ENCODE data around the gene CHAC2. TPM values are rescaled to one million over a fixed set of nuclear protein-coding genes. Genes with fewer than 3 reads are reported as not detected.
"Not testable (repeated sequence)": the region's sequence is repeated elsewhere in the genome, so short reads cannot be mapped to it uniquely, and the experiment has no call there.

Gene CHAC2
- total RNA-seq, 1 experiment from 2014 or later, result 21.3 TPM

GRCh38 chr2:53757206-53757605, 10.4 kb upstream of the CHAC2 start:
- H4K20me1 ChIP-seq (ENCODE audit: insufficient read depth, low read depth, low read length); H3K9ac ChIP-seq (ENCODE audit: low read length); H2AFZ ChIP-seq (ENCODE audit: low read length); H3K27me3 ChIP-seq (ENCODE audit: low read length); H3K36me3 ChIP-seq (ENCODE audit: insufficient read depth, low read length); H3K27ac ChIP-seq (ENCODE audit: low read length); H3K4me3 ChIP-seq (ENCODE audit: low read length); H3K9me3 ChIP-seq (ENCODE audit: low read length); H3K9me2 ChIP-seq (replicated peaks; ENCODE audit: insufficient read depth, low read length); DNase-seq; H3K4me2 ChIP-seq (ENCODE audit: low read depth, low read length, poor library complexity, severe bottlenecking); H3K4me1 ChIP-seq (ENCODE audit: low read length): not testable (repeated sequence)
- peaks cover 13% of the 10 kb centered on the region for H3K79me2 ChIP-seq (ENCODE audit: low read length)

DNA sequence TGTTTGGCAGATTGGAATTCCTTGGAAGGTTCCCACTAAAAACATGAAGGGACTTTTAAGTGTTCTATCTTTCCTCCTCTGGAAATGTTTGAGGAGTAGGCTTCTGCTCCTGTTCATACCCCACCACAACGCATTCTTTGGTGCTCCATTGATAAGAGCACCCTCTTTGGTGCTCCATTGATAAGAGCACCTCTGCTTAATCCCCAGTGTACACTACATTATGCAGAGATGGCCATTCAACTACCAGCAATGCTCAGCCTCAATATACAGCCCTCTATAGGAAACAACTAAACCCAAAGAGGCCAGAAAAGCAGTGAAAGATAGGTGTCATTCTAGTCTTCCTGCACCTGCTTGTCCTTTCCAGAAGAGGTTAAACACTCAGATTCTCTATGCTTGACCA, 1.8 kb upstream of the CHAC2 start:
- Histone ChIP-seq H2AFZ (ENCODE audit: low read length) (no peak overlapping the region), H3K36me3 (ENCODE audit: insufficient read depth, low read length) (peaks cover 38% of the 10 kb centered on the region), H3K4me3 (ENCODE audit: low read length) (no peak overlapping the region), H3K4me1 (ENCODE audit: low read length) (peaks cover 35% of the 10 kb centered on the region), H4K20me1 (ENCODE audit: insufficient read depth, low read depth, low read length) (no peaks in the 10 kb centered on the region), H3K27me3 (ENCODE audit: low read length) (no peaks in the 10 kb centered on the region), H3K27ac (ENCODE audit: low read length) (0 out of 2 replicates have a peak overlapping the region, but pooled peaks have one; percentile 91), H3K9me2 (replicated peaks; ENCODE audit: insufficient read depth, low read length) (no peaks in the 10 kb centered on the region), H3K9me3 (ENCODE audit: low read length) (no peaks in the 10 kb centered on the region), H3K79me2 (ENCODE audit: low read length) (peaks cover 78% of the 10 kb centered on the region), H3K4me2 (ENCODE audit: low read depth, low read length, poor library complexity, severe bottlenecking) (no peak overlapping the region), H3K9ac (ENCODE audit: low read length) (no peak overlapping the region)
- DNase-seq, result no peak

DNA sequence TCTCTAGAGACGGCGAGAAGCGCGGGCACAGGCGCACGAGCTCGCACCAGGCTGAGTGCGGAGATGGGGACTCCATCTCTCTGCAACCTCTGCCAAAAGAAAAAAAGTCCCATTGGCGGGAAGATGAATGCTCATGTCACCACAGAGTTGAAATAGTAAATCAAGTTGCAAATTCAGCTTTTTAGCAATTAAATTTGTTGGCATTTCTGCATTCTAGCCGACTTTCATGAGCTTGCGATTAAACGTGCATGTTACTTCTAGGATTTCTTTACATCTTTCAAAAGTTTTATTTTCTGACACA, 588 bp downstream of the CHAC2 start:
- H3K79me2 ChIP-seq (ENCODE audit: low read length), result peaks cover 91% of the 10 kb centered on the region
- peak overlapping the region; percentile 96 for H3K9ac ChIP-seq (ENCODE audit: low read length)
- H3K4me3 ChIP-seq (ENCODE audit: low read length), result peak overlapping the region; percentile 97
- peaks cover 31% of the 10 kb centered on the region for H3K36me3 ChIP-seq (ENCODE audit: insufficient read depth, low read length)
- H3K9me3 ChIP-seq (ENCODE audit: low read length), result no peaks in the 10 kb centered on the region
- H4K20me1 ChIP-seq (ENCODE audit: insufficient read depth, low read depth, low read length), result no peaks in the 10 kb centered on the region
- peak overlapping the region; percentile 97 for H3K4me2 ChIP-seq (ENCODE audit: low read depth, low read length, poor library complexity, severe bottlenecking)
- peak overlapping the region; percentile 91 for H3K27ac ChIP-seq (ENCODE audit: low read length)
- no peaks in the 10 kb centered on the region for H3K9me2 ChIP-seq (replicated peaks; ENCODE audit: insufficient read depth, low read length)
- H3K4me1 ChIP-seq (ENCODE audit: low read length), result peaks cover 38% of the 10 kb centered on the region
- no peak overlapping the region; the same call in 1 of the 2 replicates for H2AFZ ChIP-seq (ENCODE audit: low read length)
- DNase-seq, result peak; percentile 92
- no peaks in the 10 kb centered on the region for H3K27me3 ChIP-seq (ENCODE audit: low read length)

GRCh38 chr2:53769318-53769945, 1.8 kb downstream of the CHAC2 start:
- Histone ChIP-seq H3K9me3 (ENCODE audit: low read length) (no peaks in the 10 kb centered on the region), H3K4me1 (ENCODE audit: low read length) (peaks cover 38% of the 10 kb centered on the region), H3K36me3 (ENCODE audit: insufficient read depth, low read length) (peaks cover 23% of the 10 kb centered on the region; the same call in 1 of the 2 replicates), H3K79me2 (ENCODE audit: low read length) (peaks cover 92% of the 10 kb centered on the region), H2AFZ (ENCODE audit: low read length) (no peak overlapping the region), H4K20me1 (ENCODE audit: insufficient read depth, low read depth, low read length) (no peaks in the 10 kb centered on the region), H3K4me2 (ENCODE audit: low read depth, low read length, poor library complexity, severe bottlenecking) (peak overlapping the region; percentile 97), H3K27ac (ENCODE audit: low read length) (peak overlapping the region; percentile 91), H3K9me2 (replicated peaks; ENCODE audit: insufficient read depth, low read length) (no peaks in the 10 kb centered on the region), H3K4me3 (ENCODE audit: low read length) (peak overlapping the region; percentile 97), H3K27me3 (ENCODE audit: low read length) (no peaks in the 10 kb centered on the region), H3K9ac (ENCODE audit: low read length) (peak overlapping the region; percentile 96; the same call in 1 of the 2 replicates)
- DNase-seq, result no peak

DNA sequence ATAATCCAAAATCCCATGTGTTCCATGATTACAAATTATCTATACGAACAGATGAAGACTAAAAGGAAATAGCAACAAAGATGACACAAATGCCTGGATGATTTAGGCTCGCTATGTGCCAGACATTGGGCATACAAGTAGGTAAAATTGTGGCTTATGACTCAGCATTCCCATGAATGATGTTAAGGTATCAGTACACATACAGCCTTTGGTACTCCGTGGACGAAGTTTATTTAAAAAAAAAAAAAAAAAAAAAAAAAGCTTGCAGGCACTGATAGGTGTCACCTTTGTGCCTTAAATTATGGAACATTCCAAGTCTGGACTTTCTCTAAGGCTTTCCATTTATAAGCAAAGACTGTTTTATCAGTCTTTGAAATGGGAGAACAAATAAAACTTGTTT, 2.7 kb downstream of the CHAC2 start:
- H3K9me3 ChIP-seq (ENCODE audit: low read length), result no peaks in the 10 kb centered on the region
- no peaks in the 10 kb centered on the region for H3K9me2 ChIP-seq (replicated peaks; ENCODE audit: insufficient read depth, low read length)
- no peak for DNase-seq
- H3K9ac ChIP-seq (ENCODE audit: low read length), result no peak overlapping the region
- peak overlapping the region; percentile 97 for H3K4me2 ChIP-seq (ENCODE audit: low read depth, low read length, poor library complexity, severe bottlenecking)
- H2AFZ ChIP-seq (ENCODE audit: low read length), result no peak overlapping the region
- no peaks in the 10 kb centered on the region for H3K27me3 ChIP-seq (ENCODE audit: low read length)
- H3K79me2 ChIP-seq (ENCODE audit: low read length), result peaks cover 97% of the 10 kb centered on the region
- peaks cover 44% of the 10 kb centered on the region for H3K4me1 ChIP-seq (ENCODE audit: low read length)
- no peaks in the 10 kb centered on the region for H4K20me1 ChIP-seq (ENCODE audit: insufficient read depth, low read depth, low read length)
- no peak overlapping the region for H3K4me3 ChIP-seq (ENCODE audit: low read length)
- H3K27ac ChIP-seq (ENCODE audit: low read length), result no peak overlapping the region; the same call in 1 of the 2 replicates
- H3K36me3 ChIP-seq (ENCODE audit: insufficient read depth, low read length), result peaks cover 26% of the 10 kb centered on the region; the same call in 1 of the 2 replicates

GRCh38 chr2:53777134-53777533, 9.5 kb downstream of the CHAC2 start:
- H3K4me1 ChIP-seq (ENCODE audit: low read length), result peaks cover 16% of the 10 kb centered on the region
- no peak overlapping the region for H3K4me2 ChIP-seq (ENCODE audit: low read depth, low read length, poor library complexity, severe bottlenecking)
- H3K27me3 ChIP-seq (ENCODE audit: low read length), result no peaks in the 10 kb centered on the region
- no peak overlapping the region for H3K4me3 ChIP-seq (ENCODE audit: low read length)
- H4K20me1 ChIP-seq (ENCODE audit: insufficient read depth, low read depth, low read length), result no peaks in the 10 kb centered on the region
- no peak overlapping the region for H2AFZ ChIP-seq (ENCODE audit: low read length)
- peaks cover 98% of the 10 kb centered on the region for H3K79me2 ChIP-seq (ENCODE audit: low read length)
- no peaks in the 10 kb centered on the region for H3K9me3 ChIP-seq (ENCODE audit: low read length)
- H3K36me3 ChIP-seq (ENCODE audit: insufficient read depth, low read length), result peaks cover 45% of the 10 kb centered on the region
- H3K9ac ChIP-seq (ENCODE audit: low read length), result no peak overlapping the region
- no peaks in the 10 kb centered on the region for H3K9me2 ChIP-seq (replicated peaks; ENCODE audit: insufficient read depth, low read length)
- DNase-seq, result no peak
- peak overlapping the region; percentile 46 for H3K27ac ChIP-seq (ENCODE audit: low read length)

DNA sequence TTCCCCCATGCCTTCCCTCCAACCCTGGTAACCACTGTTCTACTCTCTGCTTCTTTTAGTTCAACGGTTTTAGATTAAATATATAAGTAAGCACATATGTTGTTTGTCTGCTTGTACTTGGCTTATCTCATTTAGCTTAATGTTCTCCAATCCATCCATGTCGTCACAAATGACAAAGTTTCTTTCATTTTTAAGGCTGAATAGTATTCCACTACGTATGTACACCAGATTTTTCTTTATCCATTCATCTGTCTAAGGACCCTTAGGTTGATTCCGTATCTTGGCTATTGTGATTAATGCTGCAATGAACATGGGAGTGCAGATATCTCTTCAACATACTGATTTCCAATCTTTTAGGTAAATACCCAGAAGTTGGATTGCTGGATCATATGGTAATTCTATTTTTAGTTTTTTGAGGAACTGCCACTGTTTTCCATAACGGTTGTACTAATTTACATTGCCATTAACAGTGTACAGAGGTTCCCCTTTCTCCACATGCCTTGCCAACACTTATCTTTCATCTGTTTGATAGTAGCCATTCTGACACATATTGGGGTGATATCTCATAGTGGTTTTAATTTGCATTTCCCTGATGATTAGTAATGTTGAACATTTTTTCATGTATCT, 11.0 kb downstream of the CHAC2 start:
- no peak overlapping the region for H3K9ac ChIP-seq (ENCODE audit: low read length)
- H3K79me2 ChIP-seq (ENCODE audit: low read length), result peaks cover 99% of the 10 kb centered on the region
- H3K4me3 ChIP-seq (ENCODE audit: low read length), result no peak overlapping the region

DNA sequence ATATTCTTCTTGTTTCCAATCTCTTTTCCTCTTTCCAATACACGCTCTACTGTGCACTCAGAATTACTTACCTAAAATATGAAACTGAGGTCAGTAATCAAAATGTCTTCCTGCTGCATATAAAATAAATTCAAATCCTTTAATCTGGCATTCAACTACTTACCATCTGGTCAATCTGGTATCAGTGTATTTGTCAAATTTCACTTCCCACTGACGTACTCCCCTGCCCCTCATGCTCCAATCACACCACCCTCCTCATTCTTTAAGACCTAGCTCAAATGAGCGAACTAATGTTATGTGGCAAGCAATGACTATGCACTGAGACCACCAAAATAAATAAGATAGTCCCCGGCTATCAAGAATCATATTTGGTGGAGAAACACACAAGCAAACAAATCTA, 12.5 kb downstream of the CHAC2 start:
- Histone ChIP-seq H3K36me3 (ENCODE audit: insufficient read depth, low read length) (peaks cover 35% of the 10 kb centered on the region), H3K9ac (ENCODE audit: low read length) (no peak overlapping the region), H2AFZ (ENCODE audit: low read length) (no peak overlapping the region), H4K20me1 (ENCODE audit: insufficient read depth, low read depth, low read length) (no peaks in the 10 kb centered on the region; the same call in 1 of the 2 replicates), H3K9me3 (ENCODE audit: low read length) (no peaks in the 10 kb centered on the region), H3K79me2 (ENCODE audit: low read length) (peaks cover 99% of the 10 kb centered on the region), H3K9me2 (replicated peaks; ENCODE audit: insufficient read depth, low read length) (no peaks in the 10 kb centered on the region), H3K4me1 (ENCODE audit: low read length) (peaks cover 30% of the 10 kb centered on the region), H3K27ac (ENCODE audit: low read length) (no peak overlapping the region), H3K4me2 (ENCODE audit: low read depth, low read length, poor library complexity, severe bottlenecking) (no peak overlapping the region), H3K27me3 (ENCODE audit: low read length) (no peaks in the 10 kb centered on the region), H3K4me3 (ENCODE audit: low read length) (no peak overlapping the region)
- DNase-seq, result no peak

More for the DNA sequence above, 11.0 kb downstream of the CHAC2 start:
- no peak overlapping the region for H2AFZ ChIP-seq (ENCODE audit: low read length)
- no peak overlapping the region for H3K4me2 ChIP-seq (ENCODE audit: low read depth, low read length, poor library complexity, severe bottlenecking)
- H3K36me3 ChIP-seq (ENCODE audit: insufficient read depth, low read length), result peaks cover 46% of the 10 kb centered on the region
- no peaks in the 10 kb centered on the region for H3K9me2 ChIP-seq (replicated peaks; ENCODE audit: insufficient read depth, low read length)
- H3K27me3 ChIP-seq (ENCODE audit: low read length), result no peaks in the 10 kb centered on the region
- peak overlapping the region; percentile 42 for H3K27ac ChIP-seq (ENCODE audit: low read length)
- no peaks in the 10 kb centered on the region for H3K9me3 ChIP-seq (ENCODE audit: low read length)
- no peaks in the 10 kb centered on the region for H4K20me1 ChIP-seq (ENCODE audit: insufficient read depth, low read depth, low read length)
- H3K4me1 ChIP-seq (ENCODE audit: low read length), result peaks cover 22% of the 10 kb centered on the region
- DNase-seq, result peak; percentile 47
